SH-SY5Y (cell line): ENCODE measurements around the gene ACSL5.

ENCODE experiments used
- GATA2 ChIP-seq: IDR thresholded peaks from 2 replicates; pipeline ENCODE4 v1.6.1; 2011; ENCODE audit warnings: mild to moderate bottlenecking, low read depth, low read length
- GATA3 ChIP-seq: IDR thresholded peaks from 2 replicates; pipeline ENCODE4 v1.6.1; 2011; ENCODE audit warnings: low read depth, mild to moderate bottlenecking, low read length, moderate library complexity

DNA sequence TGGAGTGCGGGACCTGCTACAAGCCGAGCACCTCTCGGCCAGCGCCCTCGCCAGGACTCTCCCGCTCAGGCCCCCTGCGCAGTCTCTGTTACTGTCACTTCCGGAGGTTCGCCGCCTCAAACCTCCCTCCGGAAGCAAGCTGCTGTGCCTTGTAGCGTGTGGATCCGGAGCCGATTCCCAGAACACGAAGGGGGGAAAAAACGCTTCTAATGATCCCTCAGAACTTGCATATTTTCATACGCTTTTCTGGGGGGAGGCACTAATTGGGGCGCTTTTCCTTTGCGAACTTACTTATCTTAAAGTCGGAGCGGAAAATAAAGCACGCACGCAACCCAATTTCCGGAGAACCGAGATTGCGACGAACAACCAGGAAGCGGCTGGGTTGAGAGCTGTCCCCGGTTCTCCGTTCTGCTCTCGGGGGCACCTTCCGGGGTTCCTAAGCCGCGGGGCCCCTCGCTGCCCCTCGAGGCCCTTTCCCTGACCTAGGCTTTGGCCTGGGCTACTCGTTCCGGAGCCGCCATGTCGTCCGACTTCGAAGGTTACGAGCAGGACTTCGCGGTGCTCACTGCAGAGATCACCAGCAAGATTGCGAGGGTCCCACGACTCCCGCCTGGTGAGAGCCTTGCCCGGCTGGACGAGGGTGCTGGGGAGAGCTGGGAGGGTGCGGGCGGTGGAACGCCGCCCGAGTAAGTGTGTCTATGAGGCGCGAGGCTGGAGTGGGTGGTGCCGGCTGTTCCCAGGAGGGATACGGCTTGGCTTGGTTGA lies 73.1 kb downstream of the ACSL5 start, which contains the start of the genes VTI1A and ZDHHC6:
- TF ChIP-seq GATA3: no peak
- peak; percentile 89 for TF ChIP-seq GATA2
